Body of pancreas (tissue), 4 donors: ENCODE data around the gene SMIM11. TPM values are rescaled to one million over a fixed set of nuclear protein-coding genes. Genes with fewer than 3 reads are reported as not detected.
"Not testable (repeated sequence)": the region's sequence is repeated elsewhere in the genome, so short reads cannot be mapped to it uniquely, and the experiment has no call there.

Source experiments
- ATAC-seq: fragments of 150-250 bp; one replicate; pipeline ENCODE4 v1.9.1; 2016
- DNase-seq, 4 donors: peaks; one replicate each; pipeline ENCODE4 v3.0.0-alpha.2; 2019
- H3K27ac ChIP-seq, 4 donors: fragments of 200-600 bp; sonication (generic); 1 replicate in 3 of 4; 2 replicates in 1 of 4; pipeline versions ENCODE4 v1.5.1 to v1.6.1; 2016 to 2019; ENCODE audit warnings: mild to moderate bottlenecking in 1 of 4, mixed read lengths in 1 of 4, moderate library complexity in 1 of 4
- H3K27me3 ChIP-seq, 2 donors: fragments of 200-600 bp; sonication (generic); one replicate each; pipeline ENCODE4 v1.6.0; 2016; ENCODE audit warnings: mild to moderate bottlenecking in 1 of 2
- H3K36me3 ChIP-seq, 2 donors: fragments of 200-600 bp; sonication (generic); replicated peaks in 1 of 2; 2 replicates each; pipeline ENCODE4 v1.5.1; 2016; ENCODE audit warnings: low read depth in 2 of 2; ENCODE audit not compliant: insufficient read depth in 1 of 2
- H3K4me1 ChIP-seq: fragments of 200-600 bp; sonication (generic); one replicate; pipeline ENCODE4 v1.6.0; 2016
- H3K4me3 ChIP-seq, 2 donors: fragments of 200-600 bp; sonication (generic); 1 replicate in 1 of 2; 2 replicates in 1 of 2; pipeline ENCODE4 v1.5.1; 2016 to 2019
- H3K9me3 ChIP-seq, 3 donors: fragments of 200-600 bp; sonication (generic); 1 replicate in 2 of 3; 2 replicates in 1 of 3; pipeline ENCODE4 v1.5.1; 2016
- POLR2A ChIP-seq, 3 donors: fragments of 450-650 bp; IDR thresholded peaks; one replicate each; pipeline ENCODE4 v1.6.1; 2016; ENCODE audit warnings: antibody characterized with exemption in 3 of 3, mild to moderate bottlenecking in 2 of 3
- WGBS, 2 donors: methylation state at CpG; one replicate each; pipeline ENCODE4 v1.1.5; 2017; 5-methylcytosine and 5-hydroxymethylcytosine counted together
- intact Hi-C: fragments of 100-400 bp; cut with DNase I; formaldehyde crosslinking; loops from one replicate; pipeline ENCODE4 v1.15.1; 2023
- total RNA-seq, 2 donors: library from RNA; depleted of rRNA; stranded (reverse); fragments of >200 nt; gene quantifications; one replicate each; pipeline ENCODE4 v1.1.0, GENCODE V29; 2016
- TF ChIP-seq, protein P1 (sequence below), 7 experiments: fragments of 450-650 bp in 4 of 7; fragments of 200-600 bp in 3 of 7; sonication (generic) in 3 of 7; IDR thresholded peaks; one replicate each; pipeline ENCODE4 v1.5.1; 2016 to 2019; ENCODE audit warnings: antibody characterized with exemption in 7 of 7

The SMIM11 gene
- total RNA-seq, 2 donors from 2014 or later, result 3.4 to 22.1 TPM

DNA sequence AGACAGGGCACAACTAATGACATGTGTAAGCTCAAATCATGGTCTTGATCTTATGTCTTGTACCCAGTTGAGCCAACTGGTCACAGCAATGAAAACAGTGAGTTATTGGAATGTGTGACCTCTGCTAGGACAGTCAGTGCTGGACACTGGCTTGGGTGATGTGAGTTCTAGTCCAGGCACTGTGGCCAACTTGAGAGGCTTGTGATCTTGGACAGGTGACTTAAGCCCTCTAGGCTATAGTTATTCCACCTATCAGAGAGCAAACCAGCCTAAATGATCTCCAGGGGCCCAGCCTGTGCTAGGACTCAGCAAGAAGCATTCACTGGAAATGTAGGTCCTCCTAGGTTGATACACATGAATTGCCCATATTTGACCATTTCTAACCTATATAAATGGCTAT is 10.4 kb upstream of the SMIM11 start:
- Histone ChIP-seq H3K27me3 (no peaks in the 10 kb centered on the region), H3K4me3 (no peak overlapping the region), H3K4me1 (no peaks in the 10 kb centered on the region), H3K9me3 (no peaks in the 10 kb centered on the region), H3K36me3 (no peaks in the 10 kb centered on the region), H3K27ac (no peak overlapping the region)
- TF ChIP-seq, protein P1, sequence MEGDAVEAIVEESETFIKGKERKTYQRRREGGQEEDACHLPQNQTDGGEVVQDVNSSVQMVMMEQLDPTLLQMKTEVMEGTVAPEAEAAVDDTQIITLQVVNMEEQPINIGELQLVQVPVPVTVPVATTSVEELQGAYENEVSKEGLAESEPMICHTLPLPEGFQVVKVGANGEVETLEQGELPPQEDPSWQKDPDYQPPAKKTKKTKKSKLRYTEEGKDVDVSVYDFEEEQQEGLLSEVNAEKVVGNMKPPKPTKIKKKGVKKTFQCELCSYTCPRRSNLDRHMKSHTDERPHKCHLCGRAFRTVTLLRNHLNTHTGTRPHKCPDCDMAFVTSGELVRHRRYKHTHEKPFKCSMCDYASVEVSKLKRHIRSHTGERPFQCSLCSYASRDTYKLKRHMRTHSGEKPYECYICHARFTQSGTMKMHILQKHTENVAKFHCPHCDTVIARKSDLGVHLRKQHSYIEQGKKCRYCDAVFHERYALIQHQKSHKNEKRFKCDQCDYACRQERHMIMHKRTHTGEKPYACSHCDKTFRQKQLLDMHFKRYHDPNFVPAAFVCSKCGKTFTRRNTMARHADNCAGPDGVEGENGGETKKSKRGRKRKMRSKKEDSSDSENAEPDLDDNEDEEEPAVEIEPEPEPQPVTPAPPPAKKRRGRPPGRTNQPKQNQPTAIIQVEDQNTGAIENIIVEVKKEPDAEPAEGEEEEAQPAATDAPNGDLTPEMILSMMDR (IDR thresholded peaks at IDR 0.05), result no peak
- intact Hi-C loops, result no loop called here
- DNase-seq (no peak), ATAC-seq (no peak)

GRCh38 chr21:34365809-34366208 is 9.5 kb upstream of the SMIM11 start:
- ATAC-seq, result no peak
- 53 to 58% methylated on average over 6 of the region's 6 CpGs for WGBS, 2 donors
- TF ChIP-seq, protein P1 (IDR thresholded peaks at IDR 0.05), result no peak
- TF ChIP-seq POLR2A (IDR thresholded peaks at IDR 0.05), result no peak
- Histone ChIP-seq H3K4me1 (no peaks in the 10 kb centered on the region), H3K4me3 (no peak overlapping the region), H3K9me3 (no peaks in the 10 kb centered on the region), H3K27me3 (no peaks in the 10 kb centered on the region), H3K27ac (no peak overlapping the region), H3K36me3 (no peaks in the 10 kb centered on the region)
- no peak for DNase-seq
- intact Hi-C loops, result no loop called here

GRCh38 chr21:34367320-34367935 is 7.9 kb upstream of the SMIM11 start:
- intact Hi-C loops, result no loop called here
- H3K4me3 ChIP-seq, result no peak overlapping the region
- H3K4me1 ChIP-seq, result no peaks in the 10 kb centered on the region
- H3K9me3 ChIP-seq, result no peaks in the 10 kb centered on the region
- H3K27me3 ChIP-seq, result no peaks in the 10 kb centered on the region
- no peak overlapping the region for H3K27ac ChIP-seq
- 37 to 43% methylated on average over 3 of the region's 3 CpGs for WGBS, 2 donors
- DNase-seq (peak; percentile 52 to 74 (median 68)), ATAC-seq (peak; percentile 75)
- TF ChIP-seq POLR2A (IDR thresholded peaks at IDR 0.05), result no peak
- TF ChIP-seq, protein P1 (IDR thresholded peaks at IDR 0.05), result peak; percentile 23 to 69 (median 59)
- H3K36me3 ChIP-seq, result no peaks in the 10 kb centered on the region

GRCh38 chr21:34369741-34370140 is 5.6 kb upstream of the SMIM11 start:
- no peaks in the 10 kb centered on the region for H3K36me3 ChIP-seq
- ATAC-seq (no peak), DNase-seq (no peak)
- H3K27me3 ChIP-seq, result no peaks in the 10 kb centered on the region
- no peaks in the 10 kb centered on the region for H3K4me1 ChIP-seq
- intact Hi-C loops, result no loop called here
- no peak overlapping the region for H3K4me3 ChIP-seq
- TF ChIP-seq POLR2A (IDR thresholded peaks at IDR 0.05), result no peak
- TF ChIP-seq, protein P1 (IDR thresholded peaks at IDR 0.05), result no peak
- no peaks in the 10 kb centered on the region for H3K9me3 ChIP-seq
- WGBS, 2 donors, result 10 to 48% methylated on average over 1 of the region's 1 CpG
- no peak overlapping the region for H3K27ac ChIP-seq

DNA sequence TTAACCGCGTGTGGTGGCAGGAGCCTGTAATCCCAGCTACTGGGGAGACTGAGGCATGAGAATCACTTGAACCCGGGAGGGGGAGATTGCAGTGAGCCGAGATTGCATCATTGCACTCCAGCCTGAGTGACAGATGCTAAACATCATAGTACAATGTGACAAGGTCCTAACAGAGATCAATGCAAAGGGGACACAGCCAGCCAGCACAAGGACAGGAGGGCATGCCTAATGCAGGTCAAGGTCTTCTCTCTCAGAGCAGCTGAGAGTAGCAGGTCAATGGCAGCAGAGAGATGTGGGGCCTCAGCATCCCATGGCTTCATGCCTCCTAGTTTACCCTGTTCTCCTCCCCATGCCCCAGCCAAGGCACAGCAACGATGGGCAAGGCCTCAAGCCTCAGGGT is 3.0 kb upstream of the SMIM11 start:
- TF ChIP-seq, protein P1 (IDR thresholded peaks at IDR 0.05), result no peak
- TF ChIP-seq POLR2A (IDR thresholded peaks at IDR 0.05), result no peak
- WGBS, 2 donors, result 77 to 85% methylated on average over 5 of the region's 5 CpGs
- no peaks in the 10 kb centered on the region for H3K27me3 ChIP-seq

GRCh38 chr21:34374462-34374861 is 845 bp upstream of the SMIM11 start:
- DNase-seq, H3K27me3 ChIP-seq, H3K4me3 ChIP-seq, H3K27ac ChIP-seq, ATAC-seq, intact Hi-C loops, H3K9me3 ChIP-seq, H3K4me1 ChIP-seq, H3K36me3 ChIP-seq: not testable (repeated sequence)
- WGBS, 2 donors, result no CpG with 5 or more reads among the region's 8 CpGs

More for the DNA sequence above, 3.0 kb upstream of the SMIM11 start:
- no peak for ATAC-seq
- H3K4me1 ChIP-seq, result no peaks in the 10 kb centered on the region
- no peaks in the 10 kb centered on the region for H3K9me3 ChIP-seq
- DNase-seq, result peak in 1 of 4 donors; percentile 1
- no peak overlapping the region for H3K4me3 ChIP-seq
- intact Hi-C loops, result no loop called here
- no peak overlapping the region for H3K27ac ChIP-seq
- no peaks in the 10 kb centered on the region for H3K36me3 ChIP-seq

DNA sequence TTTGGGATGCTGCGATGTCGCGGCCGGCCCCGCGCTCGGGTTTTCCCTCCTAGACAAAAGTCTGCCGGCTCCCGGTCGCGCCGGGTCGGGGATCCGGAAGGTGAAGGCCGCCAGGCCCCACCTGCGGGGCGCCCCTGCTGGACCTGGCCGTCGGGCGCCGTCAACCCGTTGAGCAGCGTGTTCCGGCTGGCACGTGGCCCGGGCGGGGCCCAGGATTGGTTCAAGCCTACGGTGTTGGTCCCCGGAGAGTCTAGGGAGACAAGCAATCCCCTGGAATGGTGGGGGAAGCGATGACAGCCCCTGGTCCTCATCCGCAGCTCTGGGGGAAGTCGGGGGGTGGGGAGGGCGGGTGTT is 289 bp downstream of the SMIM11 start:
- DNase-seq, H3K9me3 ChIP-seq, H3K27ac ChIP-seq, H3K27me3 ChIP-seq, H3K4me3 ChIP-seq, intact Hi-C loops, H3K36me3 ChIP-seq, H3K4me1 ChIP-seq: not testable (repeated sequence)
- no CpG with 5 or more reads among the region's 33 CpGs for WGBS, 2 donors
- peak; percentile 69 for ATAC-seq
